Kidney capillary endothelial cell (primary cell): ENCODE results near the gene ASAP3.

Experiments used
- DNase-seq: peaks from one replicate; pipeline ENCODE4 v3.0.0-alpha.2; 2018; ENCODE audit warnings: low spot score

ASAP3 gene

DNA sequence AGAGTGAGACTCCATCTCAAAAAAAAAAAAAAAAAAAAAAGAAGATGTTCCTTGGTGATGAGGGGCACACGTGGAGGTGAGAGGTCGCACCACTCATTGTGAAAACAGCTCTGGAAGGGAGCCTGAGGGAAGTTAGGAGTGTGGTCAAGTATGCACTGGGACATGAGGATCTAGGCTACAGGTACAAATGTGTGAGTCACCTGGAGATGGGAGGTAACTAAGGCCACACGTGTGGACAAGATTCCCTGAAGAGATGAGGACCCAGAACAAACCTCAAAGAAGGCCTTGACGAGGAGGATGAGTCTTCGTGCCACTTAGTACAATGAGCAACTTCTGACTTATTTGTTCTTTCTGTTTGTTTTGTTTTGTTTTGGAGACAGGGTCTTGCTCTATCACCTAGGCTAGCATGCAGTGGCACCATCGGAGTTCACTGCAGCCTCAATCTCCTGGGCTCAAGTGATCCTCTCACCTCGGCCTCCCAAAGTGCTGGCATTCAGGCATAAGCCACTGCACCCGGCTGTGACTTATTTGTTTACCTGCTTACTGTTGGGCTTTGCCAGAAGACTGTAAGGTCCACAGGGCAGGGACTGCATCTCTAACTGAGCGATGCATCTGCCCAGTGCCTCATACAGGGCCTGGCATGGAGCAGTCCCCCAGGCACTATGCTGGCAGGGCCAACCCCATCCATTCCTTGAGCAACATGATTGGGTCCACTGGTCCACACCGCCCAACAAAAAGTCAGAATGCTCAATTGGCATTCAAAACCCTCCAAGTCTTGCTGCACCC lies 6.4 kb downstream of the ASAP3 start:
- DNase-seq = no peak

- DNase-seq = no peak
Measured at GRCh38 chr1:23475641-23476040, 8.3 kb downstream of the ASAP3 start.

- no peak for DNase-seq
Measured at GRCh38 chr1:23475134-23475628, 8.8 kb downstream of the ASAP3 start.

DNA sequence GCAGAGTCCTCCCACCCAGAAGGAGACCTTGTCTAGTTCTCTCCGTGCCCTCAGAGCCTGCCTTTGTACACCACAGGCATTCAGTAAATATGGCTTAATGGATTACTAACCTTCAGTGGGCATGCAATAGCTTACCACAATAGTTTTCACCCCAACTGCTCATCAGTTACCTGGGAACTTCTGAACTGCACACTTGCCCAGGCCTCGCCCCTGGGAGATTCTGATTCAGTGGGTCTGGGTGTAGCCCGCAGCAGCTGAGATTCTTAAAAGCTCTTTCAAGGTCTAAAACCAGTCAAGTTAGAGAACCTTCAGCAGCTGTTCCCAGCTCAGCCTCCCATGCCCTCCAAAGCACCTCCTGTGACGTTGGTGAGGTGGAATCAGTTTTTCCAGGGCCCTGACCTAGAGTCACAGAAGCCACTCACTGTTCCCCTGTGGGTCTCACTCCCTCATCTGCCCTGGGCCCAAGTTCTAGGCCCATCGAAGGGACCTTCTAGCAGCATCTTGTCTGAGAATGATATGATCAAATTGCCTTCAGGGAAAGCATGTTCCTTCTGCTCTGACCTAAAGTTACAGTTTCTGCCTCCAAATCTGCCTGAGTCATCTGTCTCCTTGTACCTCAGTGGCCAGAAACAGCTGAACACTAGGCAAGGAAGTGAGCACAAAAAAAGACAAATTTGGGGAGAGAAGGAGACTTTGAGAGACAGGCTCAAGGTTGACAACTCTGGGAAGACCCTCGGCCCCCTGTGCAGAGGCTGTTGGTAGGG lies 10.8 kb downstream of the ASAP3 start:
- DNase-seq = no peak

GRCh38 chr1:23472351-23473036 lies 11.5 kb downstream of the ASAP3 start:
- DNase-seq = no peak

GRCh38 chr1:23471473-23472075 lies 12.4 kb downstream of the ASAP3 start:
- no peak for DNase-seq

DNA sequence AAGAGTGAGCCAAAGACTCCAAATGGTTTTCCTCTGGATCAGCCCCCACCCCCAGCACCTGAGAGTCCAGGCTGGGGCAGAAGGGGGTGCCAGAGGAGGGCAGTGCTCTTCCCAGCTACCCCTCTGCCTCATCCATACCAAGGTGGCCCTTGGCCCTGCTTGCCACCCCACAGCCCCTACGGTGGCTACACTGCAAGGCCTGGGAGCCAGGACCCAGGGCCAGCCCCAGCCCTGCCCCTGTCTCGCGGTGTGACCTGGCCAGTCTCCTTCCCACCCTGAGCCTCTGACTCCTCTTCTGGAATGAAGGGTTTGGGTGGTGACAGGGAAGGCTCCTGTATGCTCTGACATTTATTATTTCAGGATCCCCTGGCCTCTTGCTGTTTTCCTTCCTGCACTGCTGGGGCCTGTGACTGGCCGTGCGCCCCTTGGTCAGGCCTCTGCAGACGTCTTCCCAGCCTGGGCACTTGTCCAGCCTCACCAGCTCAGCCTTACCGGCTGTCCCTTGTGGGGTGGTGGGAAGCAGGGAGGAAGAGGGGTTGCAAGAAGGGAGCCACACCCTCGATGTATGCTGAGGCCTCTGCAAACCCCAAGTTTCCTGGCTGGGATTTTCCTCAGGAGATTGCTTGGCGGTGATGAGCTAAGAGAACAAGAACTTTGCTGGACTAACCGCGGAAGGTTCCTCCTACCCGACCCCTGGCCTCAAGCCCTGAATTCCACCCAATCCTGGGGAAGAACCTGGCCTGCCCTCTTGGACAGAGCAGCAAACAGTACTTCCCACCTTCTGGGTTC lies 13.5 kb downstream of the ASAP3 start:
- DNase-seq = no peak

- DNase-seq = no peak
Measured at GRCh38 chr1:23469372-23469982, 14.5 kb downstream of the ASAP3 start.

GRCh38 chr1:23466423-23466989 lies 17.5 kb downstream of the ASAP3 start:
- DNase-seq = no peak

- DNase-seq = no peak
Measured at GRCh38 chr1:23463286-23463685, 20.7 kb downstream of the ASAP3 start.

DNA sequence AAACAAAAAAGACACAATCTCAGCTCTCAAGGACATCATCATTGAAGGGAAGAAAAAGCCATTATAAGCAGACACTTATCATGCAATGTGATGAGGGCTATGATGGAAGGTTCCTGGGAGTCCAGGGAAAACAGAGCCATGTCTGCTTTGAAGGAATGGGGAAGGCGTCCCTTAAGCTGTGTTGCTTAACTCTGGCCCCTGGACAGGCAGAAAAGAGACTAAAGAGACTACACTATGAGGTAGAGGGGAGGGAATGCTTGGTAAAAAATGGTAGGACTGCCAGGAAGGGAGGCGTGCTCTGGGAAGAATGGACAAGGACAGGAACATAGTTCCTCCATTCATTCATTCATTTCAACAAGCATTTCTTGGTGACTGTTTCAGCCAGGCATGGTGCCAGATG lies 21.2 kb downstream of the ASAP3 start:
- no peak for DNase-seq

- DNase-seq = no peak
Measured at GRCh38 chr1:23461050-23461449, 22.9 kb downstream of the ASAP3 start.

- no peak for DNase-seq
Measured at GRCh38 chr1:23460519-23460918, 23.5 kb downstream of the ASAP3 start.

DNA sequence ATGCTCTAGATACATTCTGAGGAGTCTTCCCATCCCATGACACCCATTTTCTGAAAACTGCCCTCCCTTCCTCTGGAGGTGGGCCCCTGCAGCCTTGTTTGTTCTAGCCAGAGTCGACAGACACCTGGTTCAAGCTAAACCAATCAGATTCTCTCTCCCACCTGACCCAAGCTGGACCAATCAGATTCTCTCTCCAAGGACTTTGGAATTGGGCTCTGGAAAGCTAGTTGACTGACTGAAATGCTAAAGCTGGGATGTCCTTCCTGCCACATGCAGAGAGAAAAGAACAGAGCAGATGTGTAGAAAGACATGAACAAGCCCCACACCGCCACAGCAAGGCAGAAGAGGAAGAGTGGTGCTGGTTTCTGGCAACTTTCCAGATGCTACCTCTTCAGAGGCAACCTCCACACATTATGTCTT lies 24.6 kb downstream of the ASAP3 start:
- no peak for DNase-seq

- DNase-seq = no peak
Measured at GRCh38 chr1:23456226-23456625, 27.8 kb downstream of the ASAP3 start.

DNA sequence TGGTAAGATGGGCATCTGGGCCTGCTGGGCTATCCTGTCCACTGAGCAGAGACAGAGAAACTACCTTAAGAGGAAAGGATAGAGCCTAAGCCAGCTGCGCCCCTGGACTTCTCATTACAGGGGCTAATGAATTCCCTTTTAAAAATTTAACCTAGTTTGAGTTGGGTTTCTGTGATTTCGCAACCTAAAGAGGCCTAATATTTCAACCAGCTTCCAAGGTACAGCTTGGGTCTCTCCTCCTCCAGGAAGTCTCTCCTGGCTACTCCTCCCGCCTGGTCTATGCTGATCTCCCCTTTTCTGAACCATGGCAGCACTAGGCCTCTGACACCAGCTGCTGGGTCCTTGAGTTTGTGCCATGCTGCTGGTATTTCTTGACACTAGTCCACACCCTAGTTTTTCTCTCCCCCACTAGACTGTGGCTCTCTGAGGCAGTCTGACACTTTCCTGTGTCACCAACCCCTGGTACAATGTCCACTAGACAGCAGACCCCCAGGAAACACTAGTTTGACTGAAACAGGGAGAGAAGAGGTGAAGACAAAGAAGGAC lies 30.5 kb downstream of the ASAP3 start:
- DNase-seq = no peak

DNA sequence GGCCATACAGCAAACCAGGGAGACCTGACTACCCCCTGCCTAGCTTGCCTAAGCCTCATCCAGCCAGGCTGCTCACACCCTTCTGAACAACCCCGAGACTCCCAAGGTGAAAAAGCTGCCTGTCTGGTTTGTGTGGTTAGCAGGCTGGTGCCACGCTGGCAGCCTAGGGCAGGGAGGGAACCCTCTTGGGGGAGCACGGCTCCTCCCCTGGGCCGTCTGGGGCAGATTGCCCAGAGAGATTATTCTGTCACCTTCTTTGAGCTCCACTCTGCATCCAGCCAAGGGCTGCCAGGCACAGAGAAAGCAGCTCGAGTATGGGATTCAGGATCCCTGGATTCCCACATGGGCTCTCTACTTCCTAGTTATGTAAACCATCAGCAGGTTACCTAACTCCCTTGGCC lies 32.0 kb downstream of the ASAP3 start:
- DNase-seq = no peak

- DNase-seq = no peak
Measured at GRCh38 chr1:23451441-23451840, 32.5 kb downstream of the ASAP3 start.

- DNase-seq = no peak
Measured at GRCh38 chr1:23450894-23451293, 33.1 kb downstream of the ASAP3 start.

DNA sequence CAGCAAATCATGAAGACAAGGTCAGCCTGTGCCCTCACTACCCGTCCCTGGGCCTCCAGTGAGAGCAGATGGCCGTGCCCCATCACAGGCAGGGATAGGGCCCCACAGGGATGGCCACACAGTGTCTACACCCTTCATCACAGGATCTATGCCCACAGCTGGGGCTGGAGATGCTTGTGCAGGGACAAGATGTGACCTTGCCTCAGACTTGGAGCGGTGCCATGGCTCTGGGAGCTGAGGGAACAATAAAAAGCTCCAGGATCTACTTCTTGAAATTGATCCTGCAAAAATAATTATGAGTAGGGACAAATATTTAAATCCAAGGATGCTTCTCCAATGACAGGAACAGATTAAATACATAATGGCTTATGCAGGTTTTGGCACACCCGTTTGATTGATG lies 34.0 kb downstream of the ASAP3 start:
- DNase-seq = no peak
